ENCODE measurements around the gene MICAL3.

The MICAL3 gene

DNA sequence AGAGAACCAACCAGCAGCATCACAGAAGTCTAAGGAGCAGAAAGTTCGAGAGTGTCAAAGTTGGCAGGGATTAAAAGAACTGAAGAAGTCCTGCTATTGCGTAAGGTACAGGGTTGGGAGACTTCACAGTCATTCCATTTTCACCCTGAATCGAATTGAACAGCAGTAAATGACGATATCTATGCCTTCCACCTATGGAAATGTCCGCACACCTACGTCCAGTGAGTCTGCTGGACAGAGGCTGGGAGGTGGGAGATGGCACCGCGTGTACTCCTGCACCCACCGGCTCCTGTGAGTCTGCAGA lies 116.7 kb downstream of the MICAL3 start:
- DNase-seq: no peak

- no peak for DNase-seq
Observed at GRCh38 chr22:17906978-17907747, 117.2 kb downstream of the MICAL3 start.

- no peak for DNase-seq
Observed at GRCh38 chr22:17905445-17905844, 118.9 kb downstream of the MICAL3 start.

- no peak for DNase-seq
Observed at GRCh38 chr22:17903564-17904295, 120.6 kb downstream of the MICAL3 start.

- no peak for DNase-seq
Observed at GRCh38 chr22:17902960-17903359, 121.4 kb downstream of the MICAL3 start.

- DNase-seq: no peak
Observed at GRCh38 chr22:17898375-17898774, 126.0 kb downstream of the MICAL3 start.

DNA sequence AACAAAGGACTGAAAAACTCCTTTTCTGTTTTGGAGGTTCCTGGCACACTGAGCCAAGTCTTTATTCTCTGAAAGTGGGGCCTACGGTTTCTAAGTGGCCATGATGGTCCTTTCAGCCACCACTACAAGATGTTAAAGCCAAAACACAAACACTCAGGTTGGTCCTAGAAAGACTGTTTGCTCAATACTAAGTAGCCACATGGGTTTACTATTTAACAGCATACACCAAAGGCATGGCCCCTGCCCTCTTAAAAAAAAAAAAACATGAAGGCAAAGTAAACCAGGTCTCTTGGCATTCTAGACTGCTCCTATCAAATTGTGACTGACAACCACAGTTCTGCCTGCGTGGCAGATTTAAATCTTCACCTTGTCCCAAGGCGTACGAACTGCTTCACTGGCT lies 126.5 kb downstream of the MICAL3 start:
- no peak for DNase-seq

- DNase-seq: no peak
Observed at GRCh38 chr22:17897426-17897825, 126.9 kb downstream of the MICAL3 start.

- no peak for DNase-seq
Observed at GRCh38 chr22:17896586-17896985, 127.8 kb downstream of the MICAL3 start.

DNA sequence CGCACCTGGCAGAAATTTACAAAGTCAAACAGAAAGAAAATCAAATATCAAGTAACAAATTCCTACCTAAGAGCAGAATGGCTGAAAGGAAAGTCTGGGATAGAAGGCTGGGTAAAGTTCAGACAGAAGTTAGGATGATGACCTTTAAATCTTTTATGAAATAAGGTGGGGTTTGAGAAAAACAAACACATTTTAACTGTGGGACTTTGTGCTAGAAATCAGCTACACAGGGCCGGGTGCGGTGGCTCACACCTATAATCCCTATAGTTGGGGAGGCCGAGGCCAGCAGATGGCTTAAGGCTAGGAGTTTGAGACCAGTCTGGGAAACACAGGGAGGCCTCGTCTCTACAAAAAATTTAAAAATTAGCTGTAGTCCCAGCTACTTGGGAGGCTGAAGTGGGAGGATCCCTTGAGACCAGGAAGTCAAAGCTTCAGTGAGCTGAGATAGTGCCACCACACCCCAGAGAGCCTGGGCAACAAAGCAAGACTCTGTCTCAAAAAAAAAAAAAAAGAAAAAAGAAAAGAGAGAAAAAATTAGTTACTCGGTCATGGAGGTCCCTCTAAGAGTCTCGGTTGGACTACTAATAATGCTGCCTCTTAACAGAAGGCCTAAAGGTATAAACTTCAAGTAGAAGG lies 130.3 kb downstream of the MICAL3 start:
- DNase-seq: no peak

GRCh38 chr22:17892376-17892775 lies 132.0 kb downstream of the MICAL3 start:
- DNase-seq: no peak

DNA sequence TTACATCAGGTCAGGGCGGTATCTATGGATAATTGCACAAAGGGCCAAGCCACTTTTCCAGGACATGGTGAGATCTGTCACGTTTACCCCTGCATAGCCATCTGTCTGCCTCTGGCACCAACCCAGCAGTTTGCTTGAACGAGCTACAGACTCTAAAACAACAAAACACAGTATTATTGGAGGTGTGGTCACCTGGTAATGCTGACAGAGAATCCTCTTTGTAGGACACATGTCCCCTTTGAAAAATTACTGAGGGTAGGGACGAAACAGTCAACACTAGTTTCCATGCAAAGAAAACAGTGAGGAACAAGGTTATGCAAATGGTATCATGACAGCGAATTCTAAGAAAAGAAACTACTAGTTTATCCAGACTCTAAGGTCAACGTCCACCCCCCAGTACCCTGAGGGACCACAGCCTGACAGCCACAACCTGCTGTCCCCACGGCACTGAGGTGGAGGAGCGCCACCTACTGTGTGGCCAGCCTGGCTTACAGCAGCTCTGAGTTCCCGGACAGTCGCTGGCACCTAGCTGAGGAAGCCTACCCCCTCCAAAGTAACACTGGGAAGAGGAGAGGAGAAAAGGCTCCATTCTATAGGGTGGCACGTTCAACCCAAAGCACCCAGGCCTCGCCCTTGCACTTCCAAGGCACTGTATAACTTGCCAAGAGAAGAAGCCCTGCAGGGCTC lies 132.7 kb downstream of the MICAL3 start:
- no peak for DNase-seq

- no peak for DNase-seq
Observed at GRCh38 chr22:17890892-17891291, 133.5 kb downstream of the MICAL3 start.

- no peak for DNase-seq
Observed at GRCh38 chr22:17890245-17890671, 134.1 kb downstream of the MICAL3 start.

DNA sequence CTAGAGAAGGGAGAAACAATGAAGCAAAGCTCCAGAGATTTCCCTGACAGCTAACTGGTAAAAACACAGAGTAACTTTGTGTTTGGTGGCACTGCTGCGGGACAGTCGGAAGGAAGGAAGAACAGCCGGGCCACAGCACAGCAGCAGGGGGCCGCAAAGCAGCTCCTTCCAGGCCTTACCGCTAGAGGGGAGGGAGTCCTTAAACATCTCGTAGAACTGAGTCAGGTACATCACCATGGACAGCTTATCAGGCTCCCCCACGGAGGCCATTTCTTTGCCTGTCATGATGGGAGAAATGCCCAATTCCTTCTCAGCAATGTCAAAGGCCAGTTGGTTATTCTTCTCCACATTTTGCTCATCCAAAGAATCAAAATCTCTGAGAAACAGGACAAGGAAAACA lies 135.5 kb downstream of the MICAL3 start:
- DNase-seq: no peak

- no peak for DNase-seq
Observed at GRCh38 chr22:17888439-17888838, 135.9 kb downstream of the MICAL3 start.

GRCh38 chr22:17884893-17885292 lies 139.5 kb downstream of the MICAL3 start:
- DNase-seq: no peak

DNA sequence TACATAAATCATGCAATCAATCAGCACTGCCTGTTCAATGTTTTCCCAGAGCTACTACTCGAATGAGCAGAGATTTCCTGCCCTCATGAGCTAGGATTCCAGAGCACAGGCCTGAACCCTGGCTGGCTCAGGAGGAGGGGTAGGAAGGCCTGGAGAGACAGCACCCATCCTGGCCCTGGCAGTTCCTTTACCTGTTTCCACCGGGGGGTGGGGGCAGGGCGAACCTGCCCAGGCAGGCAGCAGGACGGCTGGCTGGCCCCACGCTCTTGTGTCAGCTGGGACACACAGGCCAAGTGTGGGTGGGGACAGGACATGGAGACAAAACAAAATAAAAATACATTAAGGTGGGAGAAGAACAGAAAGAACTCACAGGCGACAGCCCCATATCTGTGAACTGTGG lies 140.3 kb downstream of the MICAL3 start:
- no peak for DNase-seq

DNA sequence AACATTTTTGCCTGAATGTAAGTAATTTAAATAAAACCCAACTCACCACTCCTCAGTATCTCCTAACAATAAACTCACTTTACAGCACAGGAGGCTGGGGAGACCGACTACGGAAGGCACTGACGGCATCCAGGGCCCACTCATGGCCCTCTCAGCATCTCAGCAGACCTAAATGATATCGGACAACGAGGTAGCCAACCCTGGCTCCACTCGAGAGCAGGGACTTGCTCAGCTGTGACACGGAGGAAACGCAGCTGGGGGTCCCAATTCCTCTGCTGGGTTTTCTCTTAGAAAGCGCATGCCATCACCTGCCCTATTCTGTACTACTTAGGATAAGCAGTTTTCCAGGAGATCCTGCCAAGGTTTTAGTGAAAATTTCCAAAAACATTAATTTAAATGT lies 141.0 kb downstream of the MICAL3 start:
- DNase-seq: no peak

DNA sequence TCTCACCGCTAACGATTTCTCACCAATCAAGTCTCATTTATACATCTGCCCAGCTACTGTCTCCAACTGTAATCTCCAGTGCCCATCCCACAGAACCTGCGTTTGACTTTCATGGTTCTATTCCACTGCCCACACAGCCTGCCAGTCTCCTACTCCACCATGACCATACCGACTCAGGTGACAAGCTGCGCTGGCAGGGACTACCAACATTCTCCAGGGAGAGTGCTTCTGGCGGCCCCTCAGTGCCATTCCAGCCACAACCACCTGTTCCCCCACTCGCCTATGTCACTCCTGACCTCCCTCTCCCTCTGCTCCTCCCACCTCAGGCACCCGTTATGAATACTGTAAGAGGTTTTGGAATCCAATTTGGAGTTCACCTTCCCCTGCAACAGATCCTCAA lies 141.6 kb downstream of the MICAL3 start:
- no peak for DNase-seq

DNA sequence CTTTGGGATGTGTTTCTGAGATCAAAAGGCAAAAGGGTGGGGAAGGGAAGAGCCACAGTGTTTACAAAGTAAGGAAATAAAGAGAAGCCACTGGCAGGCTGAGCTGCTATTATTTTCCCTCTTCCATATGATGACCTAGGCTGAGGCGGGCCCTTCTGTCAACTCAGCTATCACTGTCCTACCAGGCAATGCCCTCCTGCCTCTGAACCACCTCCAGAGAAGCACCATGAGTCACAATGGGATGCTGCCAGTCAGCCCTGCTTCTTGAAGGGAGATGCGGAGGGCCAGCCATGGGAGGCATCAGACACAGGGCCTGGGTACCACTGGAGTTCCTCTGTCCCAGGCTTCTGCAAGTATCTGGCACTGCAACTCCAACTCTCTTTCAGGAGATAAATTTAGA lies 142.2 kb downstream of the MICAL3 start:
- DNase-seq: no peak

DNA sequence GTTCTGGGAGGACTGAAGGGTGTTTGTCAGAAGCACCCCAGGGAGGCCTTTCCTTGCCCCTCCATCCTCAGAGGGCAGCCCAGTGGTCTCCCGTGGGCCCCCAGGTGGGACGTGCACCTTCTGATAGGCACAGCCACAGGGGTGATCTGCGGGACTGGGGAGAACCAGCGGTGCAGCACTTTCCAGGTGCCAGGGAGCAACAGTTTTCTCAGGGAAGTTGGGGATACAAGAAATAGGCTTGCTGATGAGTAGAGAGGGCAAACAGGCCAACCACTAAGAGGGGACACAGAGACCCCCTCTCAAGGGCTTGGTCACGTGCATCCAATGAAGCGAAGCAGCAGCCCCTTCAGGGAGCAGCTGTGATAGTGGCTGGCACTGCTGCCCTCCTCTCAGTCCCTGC lies 143.0 kb downstream of the MICAL3 start:
- DNase-seq: no peak

DNA sequence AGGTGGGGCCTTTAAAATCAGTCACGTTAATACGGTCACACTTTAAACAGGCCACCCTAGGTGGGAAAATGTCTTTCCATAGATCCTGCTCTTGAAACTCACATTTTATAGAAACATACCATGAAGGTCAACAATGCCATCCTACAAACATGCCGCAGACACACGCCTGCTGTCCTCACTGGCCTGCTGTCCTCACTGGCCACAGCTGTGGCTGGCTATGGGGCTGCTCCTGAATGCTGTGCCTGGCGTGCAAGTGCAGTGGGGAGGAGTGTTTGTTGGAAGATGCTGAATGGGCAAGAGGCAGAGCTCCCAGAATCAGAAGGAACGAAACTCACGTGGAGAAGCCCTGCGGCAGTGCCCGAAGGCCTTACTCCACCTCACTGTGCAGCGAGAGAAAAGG lies 143.9 kb downstream of the MICAL3 start:
- DNase-seq: no peak

DNA sequence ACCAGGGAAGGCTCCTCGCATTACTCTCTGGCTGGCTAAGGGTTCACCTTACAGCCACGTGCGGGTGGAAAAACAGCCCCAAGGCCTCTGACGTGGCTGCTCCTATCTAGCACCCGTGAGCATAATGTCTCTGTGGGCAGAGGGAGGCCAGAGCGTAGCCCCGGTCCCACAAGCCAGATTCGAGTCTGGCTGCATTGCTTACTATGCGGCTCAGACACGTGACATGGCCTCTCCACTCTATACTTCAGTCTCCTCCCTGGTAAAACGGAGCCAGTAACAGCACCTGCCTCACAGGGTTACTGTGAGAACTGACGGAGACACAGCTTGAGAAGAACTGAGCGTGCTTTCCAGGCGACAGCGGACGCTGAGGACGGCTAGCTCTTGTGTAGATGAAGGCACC lies 144.3 kb downstream of the MICAL3 start:
- no peak for DNase-seq

Measured in SW 1271 (cell line).